HG02571 (cell line): ENCODE results near the gene GPR146.

Experiments
- ATAC-seq: cut with Tn5 transposase; IDR thresholded peaks from one replicate; pipeline ENCODE4 v1.9.1; 2021; ENCODE audit warnings: mild to moderate bottlenecking, moderate library complexity; ENCODE audit not compliant: unreplicated experiment

GPR146 gene

GRCh38 chr7:1011297-1012003 lies 32.9 kb upstream of the GPR146 start:
- no peak for ATAC-seq

GRCh38 chr7:1012004-1012715 lies 32.2 kb upstream of the GPR146 start:
- no peak for ATAC-seq

DNA sequence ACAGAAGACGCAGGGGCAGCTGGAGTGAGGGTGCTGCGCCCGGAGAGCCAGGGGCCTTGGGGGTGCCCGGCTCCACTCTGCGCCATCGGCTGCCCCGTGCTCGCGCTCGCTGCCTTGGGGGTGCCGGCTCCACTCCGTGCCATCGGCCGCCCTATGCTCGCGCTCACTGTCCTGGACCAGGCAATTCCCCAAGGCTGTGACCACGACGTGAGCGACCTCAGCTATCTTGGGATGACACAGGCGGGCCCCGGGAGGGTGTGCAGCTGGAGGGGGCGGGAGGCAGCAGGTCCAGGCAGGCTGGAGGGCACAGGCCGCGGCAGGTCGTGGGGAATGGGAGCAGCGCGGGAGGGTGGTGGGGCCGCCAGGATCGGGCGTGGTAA lies 31.6 kb upstream of the GPR146 start:
- ATAC-seq, result no peak

- no peak for ATAC-seq
Measured at GRCh38 chr7:1013581-1013980, 30.8 kb upstream of the GPR146 start.

GRCh38 chr7:1014681-1015080 lies 29.7 kb upstream of the GPR146 start:
- ATAC-seq, result no peak

DNA sequence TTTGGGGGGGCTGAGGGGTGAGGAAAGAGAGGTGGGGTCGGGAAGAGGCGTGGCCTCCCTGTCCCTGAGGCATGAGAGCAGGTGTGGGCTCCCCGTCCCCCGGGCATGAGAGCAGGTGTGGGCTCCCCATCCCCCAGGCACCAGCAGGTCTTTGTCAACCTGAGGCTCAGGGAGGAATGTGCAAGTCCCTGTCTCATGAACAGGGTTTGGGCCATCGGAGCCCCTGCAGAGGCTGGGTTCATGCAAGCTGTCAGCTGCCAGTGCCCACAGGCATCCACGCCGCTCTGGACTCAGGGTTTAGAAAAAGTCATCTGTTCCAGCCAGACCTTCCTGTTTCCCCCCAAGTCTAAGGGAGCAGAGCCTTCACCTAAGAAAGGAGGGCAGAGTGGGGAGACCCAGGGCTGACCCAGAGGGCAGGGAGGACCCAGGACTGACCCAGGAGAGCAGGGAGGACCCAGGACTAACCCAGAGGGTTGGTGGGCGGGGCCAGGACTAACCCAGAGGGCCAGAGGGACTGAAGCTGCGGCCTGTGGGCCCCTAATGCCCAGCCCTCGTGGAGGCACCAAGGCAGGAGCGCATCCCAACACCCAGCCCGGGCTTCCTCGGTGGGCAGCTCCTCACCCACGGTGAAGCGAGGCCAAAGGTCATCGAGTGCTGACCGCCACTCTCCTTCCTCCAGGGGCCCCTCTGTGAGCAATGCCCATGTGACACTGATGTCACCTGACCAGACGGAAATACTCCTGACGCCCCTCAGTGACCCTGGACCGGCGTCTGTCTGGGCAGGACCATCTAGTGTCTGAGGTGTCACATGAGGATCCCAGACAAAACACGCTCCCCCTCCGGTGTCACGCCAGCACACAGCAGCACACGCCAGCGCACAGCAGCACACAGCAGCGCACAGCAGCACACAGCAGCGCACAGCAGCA lies 28.9 kb upstream of the GPR146 start:
- ATAC-seq, result no peak

DNA sequence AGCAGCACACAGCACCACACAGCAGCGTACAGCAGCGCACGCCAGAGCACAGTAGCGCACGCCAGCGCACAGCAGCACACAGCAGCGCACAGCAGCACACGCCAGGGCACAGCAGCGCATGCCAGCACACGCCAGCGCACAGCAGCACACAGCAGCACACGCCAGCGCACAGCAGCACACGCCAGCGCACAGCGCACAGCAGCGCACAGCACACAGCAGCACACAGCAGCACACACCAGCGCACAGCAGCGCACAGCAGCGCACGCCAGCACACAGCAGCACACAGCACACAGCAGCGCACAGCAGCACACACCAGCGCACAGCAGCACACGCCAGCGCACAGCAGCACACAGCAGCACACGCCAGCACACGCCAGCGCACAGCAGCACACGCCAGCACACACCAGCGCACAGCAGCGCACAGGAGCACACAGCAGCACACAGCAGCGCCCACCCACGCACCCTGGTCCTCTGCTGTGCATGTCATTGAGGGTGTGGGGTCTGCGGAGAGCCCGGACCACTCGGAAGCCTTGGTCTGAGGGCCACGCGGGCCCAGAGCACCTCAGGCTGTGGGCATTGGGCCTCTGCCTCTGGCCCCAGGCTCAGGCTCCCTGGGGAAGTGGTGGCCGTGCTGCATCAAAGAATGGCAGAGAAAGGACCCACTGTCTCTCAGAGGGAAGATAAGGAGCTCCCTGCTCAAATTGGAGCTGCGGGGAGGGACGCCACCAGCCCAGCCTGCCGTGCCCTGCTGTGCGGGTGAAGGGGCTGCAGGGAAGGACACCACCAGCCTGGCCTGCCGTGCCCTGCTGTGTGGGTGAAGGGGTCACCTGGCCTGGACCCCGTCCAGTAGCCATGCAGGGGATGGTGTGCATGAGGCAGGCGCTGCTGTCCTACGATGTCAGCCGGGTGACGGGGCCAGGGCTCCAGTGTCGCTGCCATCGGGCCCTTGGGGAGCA lies 27.5 kb upstream of the GPR146 start:
- ATAC-seq, result no peak

DNA sequence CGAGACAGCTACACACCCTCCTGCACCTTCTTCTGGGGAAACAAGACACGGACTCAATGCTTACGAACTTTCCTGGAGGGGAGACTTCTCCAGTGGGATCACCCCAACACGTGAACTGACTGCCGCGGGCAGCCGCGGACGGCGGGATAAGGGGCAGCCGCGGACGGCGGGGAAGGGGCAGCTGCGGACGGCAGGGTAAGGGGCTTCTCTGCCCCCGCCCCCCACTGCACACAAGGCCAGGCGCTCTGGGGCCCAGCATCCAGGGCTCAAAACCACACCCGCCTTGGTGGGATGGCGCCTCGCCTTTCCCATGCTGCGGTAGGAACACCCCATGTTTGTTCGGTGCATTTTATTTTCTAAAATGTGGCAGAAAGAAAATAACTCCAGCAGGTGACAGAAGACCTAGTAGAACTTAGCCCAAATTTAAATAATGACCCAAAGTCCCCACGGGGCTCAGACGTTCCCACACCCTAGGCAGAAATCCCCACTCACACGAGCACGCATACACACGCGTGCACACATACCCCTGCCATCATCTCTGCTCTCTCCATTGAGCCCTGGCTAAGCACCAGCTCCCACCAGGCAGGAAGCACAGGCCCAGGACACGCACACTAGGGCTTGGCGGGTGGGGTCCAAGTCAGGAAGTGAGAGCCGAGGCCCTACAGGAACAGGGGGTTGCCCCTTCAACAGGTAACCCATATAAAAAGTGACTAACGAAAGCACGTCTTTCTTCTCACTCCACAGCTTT lies 26.6 kb upstream of the GPR146 start:
- ATAC-seq, result no peak

DNA sequence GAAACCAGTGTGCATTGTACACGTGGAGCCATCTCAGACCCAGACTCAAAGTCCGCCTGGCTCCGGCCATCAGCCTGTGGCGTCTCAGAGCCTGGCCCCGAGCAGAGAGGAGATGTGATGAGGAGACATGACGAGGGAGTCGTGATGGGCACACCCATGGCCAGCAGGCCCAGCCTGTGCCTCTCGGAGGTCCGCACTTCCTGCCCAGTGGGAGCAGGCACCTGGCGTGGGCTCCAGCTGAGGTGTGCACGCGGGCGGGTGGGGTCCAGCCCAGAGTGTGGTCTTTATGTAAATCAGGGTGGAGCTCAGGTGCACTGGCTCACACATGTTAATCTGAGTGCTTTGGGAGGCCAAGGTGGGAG lies 26.0 kb upstream of the GPR146 start:
- no peak for ATAC-seq

DNA sequence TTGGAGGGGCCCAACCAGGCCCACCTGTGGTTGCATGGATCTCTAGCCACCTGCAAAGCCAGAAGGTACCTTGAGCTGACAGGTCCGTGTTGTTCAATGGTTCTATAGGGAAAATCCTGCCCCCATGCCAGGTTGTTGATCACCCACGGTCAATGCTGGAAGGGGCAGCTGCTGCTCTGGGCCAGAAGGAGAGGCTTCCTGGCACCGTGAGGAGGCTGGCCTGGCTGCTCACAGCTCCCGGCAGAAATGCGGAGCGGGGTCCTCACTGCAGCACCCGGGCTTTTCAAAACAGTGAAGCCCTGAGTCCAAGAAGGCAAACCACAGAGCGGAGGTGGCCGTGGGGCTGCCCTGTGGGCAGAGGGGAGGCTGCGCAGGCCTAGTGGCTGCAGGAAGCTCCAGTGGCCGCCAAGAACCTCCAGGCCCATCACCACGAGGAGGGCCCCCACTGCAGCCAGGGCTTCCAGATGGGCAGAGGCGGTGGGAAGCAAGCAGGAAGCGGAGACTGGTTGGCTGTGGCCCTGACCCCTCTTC lies 25.0 kb upstream of the GPR146 start:
- ATAC-seq, result no peak

DNA sequence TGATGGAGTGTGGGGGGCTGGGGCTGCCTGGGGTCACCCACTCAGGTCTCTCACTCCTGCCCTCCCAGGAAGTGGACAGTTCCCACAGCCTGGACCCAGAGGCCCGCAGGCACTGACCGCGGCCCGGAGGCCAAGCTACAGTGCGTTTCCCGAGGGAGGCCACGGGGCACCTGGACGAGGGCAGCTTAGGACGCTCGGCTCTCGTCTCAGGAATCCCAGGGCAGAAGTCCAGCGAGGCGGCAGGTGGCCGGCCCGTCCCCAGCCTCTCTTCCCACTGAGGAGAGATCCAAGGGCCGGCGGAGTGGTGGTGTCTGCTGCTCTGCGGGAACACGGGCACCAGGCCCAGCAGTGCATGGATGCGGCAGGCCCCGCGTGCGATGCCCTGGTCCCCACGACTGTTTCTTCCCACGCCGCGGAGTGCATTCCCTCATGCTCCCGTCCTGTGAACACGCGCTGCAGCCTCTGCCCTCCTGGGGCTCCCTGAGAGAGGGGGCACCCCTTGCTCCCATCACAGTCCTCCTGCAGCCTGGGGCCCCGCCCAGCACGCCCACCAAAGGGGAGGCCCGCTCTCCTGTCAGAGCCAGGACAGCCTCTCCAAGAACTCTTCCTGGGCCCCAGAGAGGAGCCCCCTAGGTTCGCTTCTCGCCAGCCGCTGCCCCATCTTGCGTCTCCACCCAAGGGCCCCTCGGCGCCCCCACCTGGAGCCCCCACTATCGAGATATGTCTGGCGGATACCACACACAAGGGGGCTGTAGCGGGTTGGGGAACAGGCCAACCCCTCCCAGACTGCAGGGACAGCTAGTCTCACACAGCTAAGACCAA lies 24.3 kb upstream of the GPR146 start:
- no peak for ATAC-seq

- ATAC-seq, result no peak
Measured at GRCh38 chr7:1020849-1021251, 23.5 kb upstream of the GPR146 start.

DNA sequence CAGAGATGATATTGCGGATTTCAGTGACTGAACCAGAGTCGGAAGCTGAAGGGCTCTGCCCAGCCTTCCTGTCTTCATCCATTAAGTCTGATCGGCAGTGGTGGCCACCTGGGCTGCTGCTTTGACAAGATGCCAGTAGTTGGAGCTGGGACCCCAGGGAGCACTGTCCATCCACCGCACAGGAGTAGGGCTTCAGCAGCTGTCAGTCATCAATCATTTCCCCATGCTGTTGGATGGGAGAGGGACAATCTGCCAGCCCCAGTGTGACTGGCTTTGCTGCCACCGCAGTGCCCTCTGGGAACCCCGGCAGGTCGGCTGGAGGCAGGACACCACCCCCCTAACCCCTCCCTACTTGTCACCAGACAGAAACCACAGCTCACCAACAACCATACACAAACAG lies 23.0 kb upstream of the GPR146 start:
- no peak for ATAC-seq

- ATAC-seq, result no peak
Measured at GRCh38 chr7:1021931-1022330, 22.4 kb upstream of the GPR146 start.

DNA sequence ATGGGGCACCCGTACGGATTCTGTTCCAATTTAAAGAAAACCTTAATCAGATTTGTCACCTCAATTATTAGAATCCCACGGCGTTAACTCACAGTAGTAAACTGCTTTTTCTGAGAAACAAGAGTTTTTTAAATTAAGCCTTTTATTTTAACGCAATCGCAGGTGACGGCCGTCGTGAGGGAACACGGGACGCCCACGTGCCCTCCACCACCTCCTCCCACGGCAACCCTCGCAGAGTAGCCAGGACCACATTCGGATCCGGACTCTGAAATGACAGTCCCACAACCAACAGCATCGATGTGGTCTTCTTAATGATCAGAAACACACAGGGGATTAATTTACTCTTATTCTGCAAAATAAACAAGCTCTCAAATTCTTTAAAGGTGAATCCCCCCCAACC lies 22.0 kb upstream of the GPR146 start:
- no peak for ATAC-seq

DNA sequence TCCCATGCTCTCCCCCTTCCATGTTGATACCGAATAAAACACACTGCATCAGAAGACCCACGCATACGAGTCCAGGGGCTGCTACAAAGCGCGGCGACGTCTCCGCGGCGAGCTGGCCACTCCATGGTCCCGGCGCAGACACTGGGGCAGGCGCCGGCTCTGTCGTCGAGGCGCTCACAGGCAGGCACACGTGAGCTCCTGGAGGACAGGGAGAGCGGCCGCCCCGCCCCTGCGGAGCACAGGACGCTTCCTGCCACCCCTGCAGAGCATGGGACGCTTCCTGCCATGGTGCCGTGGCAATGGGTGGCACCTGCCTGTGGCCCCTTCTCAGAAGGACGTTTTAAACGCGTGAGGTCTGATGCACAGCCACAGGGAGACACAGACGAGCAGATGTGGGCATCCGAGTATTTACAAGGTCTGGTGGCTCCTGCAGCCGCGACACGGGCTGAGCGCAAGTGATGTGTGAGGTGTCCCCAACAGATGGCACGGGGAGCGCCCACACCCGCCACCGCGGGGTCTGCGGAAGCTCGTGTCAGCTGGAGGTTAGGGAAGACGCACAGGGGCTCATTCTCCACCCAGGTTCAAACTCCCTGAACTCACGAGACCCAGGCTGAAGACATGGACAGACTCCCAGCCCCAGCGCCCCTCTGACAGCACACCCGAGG lies 21.4 kb upstream of the GPR146 start:
- no peak for ATAC-seq

DNA sequence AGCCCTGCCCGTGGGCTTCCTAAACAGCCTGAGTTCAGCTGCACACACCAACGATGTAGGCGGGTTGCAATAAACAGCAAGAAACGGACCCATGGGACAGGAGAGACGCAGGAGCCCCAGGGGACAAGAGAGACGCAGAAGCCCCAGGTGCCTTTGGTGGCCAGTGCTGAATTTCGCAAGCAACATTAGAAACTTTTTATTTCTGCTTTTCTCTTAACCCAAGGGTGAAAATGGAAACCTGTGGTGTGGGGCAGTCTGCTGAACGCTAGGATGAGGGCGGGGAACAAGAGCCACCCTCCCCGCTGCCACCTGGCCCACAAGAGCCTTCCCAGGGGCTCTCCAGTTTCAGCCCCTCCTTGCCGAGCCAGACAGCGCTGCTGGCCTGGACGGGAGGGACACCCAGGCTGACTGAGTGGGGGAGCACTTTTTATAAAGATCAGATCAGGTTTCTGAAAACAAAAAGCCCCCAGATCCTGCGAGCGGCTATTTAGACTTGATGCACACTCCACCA lies 20.0 kb upstream of the GPR146 start:
- ATAC-seq, result peak; percentile 50
